Breast epithelium (tissue), 3 donors: ENCODE results near the gene TEX10.

ENCODE experiments used
- POLR2A ChIP-seq: fragments of 450-650 bp; IDR thresholded peaks from one replicate; pipeline ENCODE4 v1.6.1; 2016; ENCODE audit warnings: antibody characterized with exemption, mild to moderate bottlenecking, moderate library complexity
- POLR2AphosphoS5 ChIP-seq, 3 donors: sonication (generic); formaldehyde crosslinking; IDR thresholded peaks; one replicate each; pipeline ENCODE4 v1.6.1; 2017; ENCODE audit warnings: antibody characterized with exemption in 3 of 3
- TF ChIP-seq, protein P1 (sequence below), 3 donors: fragments of 450-650 bp; IDR thresholded peaks; one replicate each; pipeline ENCODE4 v1.5.1; 2016 to 2017; ENCODE audit warnings: antibody characterized with exemption in 3 of 3, mild to moderate bottlenecking in 3 of 3, moderate library complexity in 3 of 3

DNA sequence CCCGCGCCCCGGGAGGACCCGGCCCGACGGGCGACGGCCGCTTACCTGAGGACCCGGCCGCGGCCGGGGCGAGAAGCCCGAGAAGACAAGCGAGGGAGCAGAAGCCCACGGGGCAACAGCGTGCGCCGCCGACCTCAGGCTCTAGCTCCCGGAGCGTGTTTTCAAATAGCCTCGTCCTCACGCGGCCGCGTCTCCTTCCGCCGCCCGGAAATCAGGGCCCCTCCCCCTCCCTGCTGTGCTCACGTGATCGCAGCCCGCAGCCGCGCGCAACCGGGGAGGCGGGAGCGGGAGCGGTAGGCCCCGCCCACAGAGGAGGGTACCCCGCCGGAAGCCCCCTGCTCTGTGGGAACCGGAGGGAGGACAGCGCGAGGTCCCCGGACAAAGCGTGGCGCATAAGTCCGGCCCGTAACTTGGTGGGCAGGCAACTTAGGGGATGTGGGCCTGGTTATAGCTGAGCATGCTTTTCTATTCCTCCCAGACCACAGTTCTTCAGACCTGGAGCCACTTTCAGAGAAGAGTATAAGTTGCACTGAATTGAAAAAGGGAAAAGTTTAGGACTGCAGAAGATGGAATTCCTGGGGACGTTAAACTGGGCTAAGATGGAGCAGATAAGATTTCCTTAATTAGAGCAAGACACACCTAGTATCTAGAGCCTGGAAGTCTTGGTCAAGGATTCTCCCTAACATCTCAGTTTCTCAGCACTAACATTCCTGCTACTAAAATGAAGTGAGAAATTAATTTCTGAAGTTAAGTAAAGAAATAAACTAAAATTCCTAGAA lies at the start of gene TEX10:
- TF ChIP-seq, protein P1, sequence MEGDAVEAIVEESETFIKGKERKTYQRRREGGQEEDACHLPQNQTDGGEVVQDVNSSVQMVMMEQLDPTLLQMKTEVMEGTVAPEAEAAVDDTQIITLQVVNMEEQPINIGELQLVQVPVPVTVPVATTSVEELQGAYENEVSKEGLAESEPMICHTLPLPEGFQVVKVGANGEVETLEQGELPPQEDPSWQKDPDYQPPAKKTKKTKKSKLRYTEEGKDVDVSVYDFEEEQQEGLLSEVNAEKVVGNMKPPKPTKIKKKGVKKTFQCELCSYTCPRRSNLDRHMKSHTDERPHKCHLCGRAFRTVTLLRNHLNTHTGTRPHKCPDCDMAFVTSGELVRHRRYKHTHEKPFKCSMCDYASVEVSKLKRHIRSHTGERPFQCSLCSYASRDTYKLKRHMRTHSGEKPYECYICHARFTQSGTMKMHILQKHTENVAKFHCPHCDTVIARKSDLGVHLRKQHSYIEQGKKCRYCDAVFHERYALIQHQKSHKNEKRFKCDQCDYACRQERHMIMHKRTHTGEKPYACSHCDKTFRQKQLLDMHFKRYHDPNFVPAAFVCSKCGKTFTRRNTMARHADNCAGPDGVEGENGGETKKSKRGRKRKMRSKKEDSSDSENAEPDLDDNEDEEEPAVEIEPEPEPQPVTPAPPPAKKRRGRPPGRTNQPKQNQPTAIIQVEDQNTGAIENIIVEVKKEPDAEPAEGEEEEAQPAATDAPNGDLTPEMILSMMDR (IDR thresholded peaks at IDR 0.05) = no peak
- TF ChIP-seq POLR2A (no peak), POLR2AphosphoS5 (IDR thresholded peaks at IDR 0.05) (peak; percentile 75 to 82 (median 75))
